Measurements from ENCODE around the gene GCAT. TPM values are rescaled to one million over a fixed set of nuclear protein-coding genes. Genes with fewer than 3 reads are reported as not detected.

Gene GCAT
- total and polyA plus RNA-seq, 11 donors = 25.2 to 83.6 (median 39.7) TPM

- H3K4me3 ChIP-seq = no peak overlapping the region
- H3K27ac ChIP-seq = no peak overlapping the region
- H3K4me1 ChIP-seq = peaks cover 2 to 28% (median 18%) of the 10 kb centered on the region in 12 donors
- ATAC-seq (no peak), DNase-seq (no peak)
- WGBS, 4 donors = 89 to 95% (median 92%) methylated on average over 23 of the region's 23 CpGs
- peaks cover 0 to 21% (median 8%) of the 10 kb centered on the region in 9 donors for H3K36me3 ChIP-seq
- H3K9me3 ChIP-seq = no peaks in the 10 kb centered on the region
- intact Hi-C loops (cut with DNase I) = loop anchor here (1.0 to 10.0 kb wide), 8 partner anchors 46 to 151 kb away; no protein-coding TSS in a partner anchor
- H3K27me3 ChIP-seq = peaks cover 0 to 18% (median 0%) of the 10 kb centered on the region in 9 donors
- TF ChIP-seq POLR2A (IDR thresholded peaks at IDR 0.05) = no peak
- TF ChIP-seq, protein P1, sequence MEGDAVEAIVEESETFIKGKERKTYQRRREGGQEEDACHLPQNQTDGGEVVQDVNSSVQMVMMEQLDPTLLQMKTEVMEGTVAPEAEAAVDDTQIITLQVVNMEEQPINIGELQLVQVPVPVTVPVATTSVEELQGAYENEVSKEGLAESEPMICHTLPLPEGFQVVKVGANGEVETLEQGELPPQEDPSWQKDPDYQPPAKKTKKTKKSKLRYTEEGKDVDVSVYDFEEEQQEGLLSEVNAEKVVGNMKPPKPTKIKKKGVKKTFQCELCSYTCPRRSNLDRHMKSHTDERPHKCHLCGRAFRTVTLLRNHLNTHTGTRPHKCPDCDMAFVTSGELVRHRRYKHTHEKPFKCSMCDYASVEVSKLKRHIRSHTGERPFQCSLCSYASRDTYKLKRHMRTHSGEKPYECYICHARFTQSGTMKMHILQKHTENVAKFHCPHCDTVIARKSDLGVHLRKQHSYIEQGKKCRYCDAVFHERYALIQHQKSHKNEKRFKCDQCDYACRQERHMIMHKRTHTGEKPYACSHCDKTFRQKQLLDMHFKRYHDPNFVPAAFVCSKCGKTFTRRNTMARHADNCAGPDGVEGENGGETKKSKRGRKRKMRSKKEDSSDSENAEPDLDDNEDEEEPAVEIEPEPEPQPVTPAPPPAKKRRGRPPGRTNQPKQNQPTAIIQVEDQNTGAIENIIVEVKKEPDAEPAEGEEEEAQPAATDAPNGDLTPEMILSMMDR (IDR thresholded peaks at IDR 0.05) = no peak
Measured at GRCh38 chr22:37816543-37817180, 8.9 kb downstream of the GCAT start.

- H3K27me3 ChIP-seq = peaks cover 0 to 18% (median 5%) of the 10 kb centered on the region in 9 donors
- ATAC-seq (peak; percentile 89 to 94 (median 92)), DNase-seq (peak; percentile 80 to 91 (median 86))
- peak overlapping the region in 10 of 12 donors; percentile 23 to 62 (median 49) for H3K4me3 ChIP-seq
- TF ChIP-seq, protein P1 (IDR thresholded peaks at IDR 0.05) = peak; percentile 92 to 99 (median 97)
- no peak for TF ChIP-seq POLR2A (IDR thresholded peaks at IDR 0.05)
- peaks cover 2 to 20% (median 18%) of the 10 kb centered on the region in 12 donors for H3K4me1 ChIP-seq
- intact Hi-C loops (cut with DNase I) = loop anchor here (1.0 to 10.0 kb wide), 8 partner anchors 45 to 149 kb away; no protein-coding TSS in a partner anchor
- WGBS, 4 donors = 2 to 4% (median 3%) methylated on average over 17 to 29 of the region's 29 CpGs
- no peaks in the 10 kb centered on the region for H3K9me3 ChIP-seq
- peak overlapping the region in 10 of 12 donors; percentile 13 to 84 (median 64) for H3K27ac ChIP-seq
- H3K36me3 ChIP-seq = peaks cover 0 to 21% (median 8%) of the 10 kb centered on the region in 9 donors
Measured at GRCh38 chr22:37817705-37818408, 10.1 kb downstream of the GCAT start.

- WGBS, 4 donors = 5 to 10% (median 7%) methylated on average over 30 to 68 of the region's 68 CpGs
- no peak for TF ChIP-seq POLR2A (IDR thresholded peaks at IDR 0.05)
- TF ChIP-seq, protein P1 (IDR thresholded peaks at IDR 0.05) = peak in 7 of 12 donors; percentile 23 to 55 (median 38)
- no peaks in the 10 kb centered on the region for H3K9me3 ChIP-seq
- H3K4me3 ChIP-seq = peak overlapping the region; percentile 14 to 62 (median 46)
- DNase-seq (peak; percentile 58 to 87 (median 71)), ATAC-seq (peak in 3 of 4 donors; percentile 38 to 61 (median 53))
- peaks cover 0 to 19% (median 8%) of the 10 kb centered on the region in 9 donors for H3K36me3 ChIP-seq
- H3K27me3 ChIP-seq = peaks cover 0 to 25% (median 5%) of the 10 kb centered on the region in 9 donors
- H3K4me1 ChIP-seq = peaks cover 2 to 20% (median 18%) of the 10 kb centered on the region in 12 donors
- intact Hi-C loops (cut with DNase I) = loop anchor here in 7 of 10 donors (2.0 to 10.0 kb wide), 5 partner anchors 44 to 149 kb away; no protein-coding TSS in a partner anchor
- H3K27ac ChIP-seq = peak overlapping the region in 3 of 12 donors; percentile 9 to 84 (median 70)
Measured at GRCh38 chr22:37818409-37819104, 10.8 kb downstream of the GCAT start.
